ENCODE data around the gene DTNBP1.

DNA sequence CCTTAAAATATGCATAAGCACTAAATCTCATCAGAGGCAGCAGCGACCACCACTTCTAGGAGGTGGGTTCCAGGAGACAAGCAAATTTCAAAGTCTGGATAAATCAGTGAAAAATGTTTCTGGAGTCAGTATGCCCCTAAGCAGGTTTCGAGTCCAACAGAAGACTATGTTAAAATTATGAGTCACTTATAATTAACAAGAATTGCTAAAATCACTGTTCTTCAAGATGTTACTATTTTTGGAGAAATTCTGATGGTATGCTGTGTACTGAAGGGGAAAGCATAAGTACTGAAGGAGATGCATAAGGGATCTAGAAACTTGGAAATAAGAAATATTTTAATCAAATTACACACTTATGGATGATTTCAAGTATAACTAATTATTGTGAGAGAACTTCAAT lies 58.0 kb downstream of the DTNBP1 start:
- no peak for TF ChIP-seq POLR2A (IDR thresholded peaks at IDR 0.05)
- TF ChIP-seq, protein P1, sequence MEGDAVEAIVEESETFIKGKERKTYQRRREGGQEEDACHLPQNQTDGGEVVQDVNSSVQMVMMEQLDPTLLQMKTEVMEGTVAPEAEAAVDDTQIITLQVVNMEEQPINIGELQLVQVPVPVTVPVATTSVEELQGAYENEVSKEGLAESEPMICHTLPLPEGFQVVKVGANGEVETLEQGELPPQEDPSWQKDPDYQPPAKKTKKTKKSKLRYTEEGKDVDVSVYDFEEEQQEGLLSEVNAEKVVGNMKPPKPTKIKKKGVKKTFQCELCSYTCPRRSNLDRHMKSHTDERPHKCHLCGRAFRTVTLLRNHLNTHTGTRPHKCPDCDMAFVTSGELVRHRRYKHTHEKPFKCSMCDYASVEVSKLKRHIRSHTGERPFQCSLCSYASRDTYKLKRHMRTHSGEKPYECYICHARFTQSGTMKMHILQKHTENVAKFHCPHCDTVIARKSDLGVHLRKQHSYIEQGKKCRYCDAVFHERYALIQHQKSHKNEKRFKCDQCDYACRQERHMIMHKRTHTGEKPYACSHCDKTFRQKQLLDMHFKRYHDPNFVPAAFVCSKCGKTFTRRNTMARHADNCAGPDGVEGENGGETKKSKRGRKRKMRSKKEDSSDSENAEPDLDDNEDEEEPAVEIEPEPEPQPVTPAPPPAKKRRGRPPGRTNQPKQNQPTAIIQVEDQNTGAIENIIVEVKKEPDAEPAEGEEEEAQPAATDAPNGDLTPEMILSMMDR (IDR thresholded peaks at IDR 0.05) = no peak

Data from adrenal gland (tissue), 5 donors.